Left ventricle myocardium inferior (tissue), 1 donor: ENCODE measurements around the gene FOXN3. TPM values are rescaled to one million over a fixed set of nuclear protein-coding genes. Genes with fewer than 3 reads are reported as not detected.
A peak's percentile ranks its signal among the peaks of the same experiment; 100 is the strongest.

Experiments used
- DNase-seq: peaks from one replicate; pipeline ENCODE4 v3.0.0-alpha.2; 2020
- H3K27ac ChIP-seq: fragments of 200-600 bp; replicated peaks from 2 replicates; pipeline ENCODE4 v1.8.0; 2021
- H3K27me3 ChIP-seq: fragments of 200-600 bp; 2 replicates; pipeline ENCODE4 v1.8.0; 2021; ENCODE audit warnings: low read depth
- H3K36me3 ChIP-seq: fragments of 200-600 bp; 2 replicates; pipeline ENCODE4 v1.8.0; 2021
- H3K4me1 ChIP-seq: fragments of 200-600 bp; 2 replicates; pipeline ENCODE4 v1.8.0; 2021
- H3K4me3 ChIP-seq: fragments of 200-600 bp; 2 replicates; pipeline ENCODE4 v1.8.0; 2021; ENCODE audit warnings: mild to moderate bottlenecking, moderate library complexity
- H3K9me3 ChIP-seq: fragments of 200-600 bp; replicated peaks from 2 replicates; pipeline ENCODE4 v1.8.0; 2021
- intact Hi-C: fragments of 100-400 bp; cut with micrococcal nuclease; formaldehyde crosslinking; loops from one replicate; pipeline ENCODE4 v1.11.0; 2022
- total RNA-seq: library from RNA; stranded (reverse); fragmentation: NEBNext Ultra II Directional; extraction: Animal tissue kit (Norgen Biotek cat#: 25700); gene quantifications from one replicate; pipeline ENCODE4 v1.2.1, GENCODE V29; 2021
- TF ChIP-seq, protein P1 (sequence below): fragments of 200-600 bp; IDR thresholded peaks from 2 replicates; pipeline ENCODE4 v1.8.0; 2021; ENCODE audit warnings: antibody characterized with exemption, mild to moderate bottlenecking, borderline replicate concordance
- donor health status: DM: no; HTN: yes; CAD: no; lungs with severe emphysema.

The FOXN3 gene
- total RNA-seq, 1 donor from 2014 or later: 120 TPM

DNA sequence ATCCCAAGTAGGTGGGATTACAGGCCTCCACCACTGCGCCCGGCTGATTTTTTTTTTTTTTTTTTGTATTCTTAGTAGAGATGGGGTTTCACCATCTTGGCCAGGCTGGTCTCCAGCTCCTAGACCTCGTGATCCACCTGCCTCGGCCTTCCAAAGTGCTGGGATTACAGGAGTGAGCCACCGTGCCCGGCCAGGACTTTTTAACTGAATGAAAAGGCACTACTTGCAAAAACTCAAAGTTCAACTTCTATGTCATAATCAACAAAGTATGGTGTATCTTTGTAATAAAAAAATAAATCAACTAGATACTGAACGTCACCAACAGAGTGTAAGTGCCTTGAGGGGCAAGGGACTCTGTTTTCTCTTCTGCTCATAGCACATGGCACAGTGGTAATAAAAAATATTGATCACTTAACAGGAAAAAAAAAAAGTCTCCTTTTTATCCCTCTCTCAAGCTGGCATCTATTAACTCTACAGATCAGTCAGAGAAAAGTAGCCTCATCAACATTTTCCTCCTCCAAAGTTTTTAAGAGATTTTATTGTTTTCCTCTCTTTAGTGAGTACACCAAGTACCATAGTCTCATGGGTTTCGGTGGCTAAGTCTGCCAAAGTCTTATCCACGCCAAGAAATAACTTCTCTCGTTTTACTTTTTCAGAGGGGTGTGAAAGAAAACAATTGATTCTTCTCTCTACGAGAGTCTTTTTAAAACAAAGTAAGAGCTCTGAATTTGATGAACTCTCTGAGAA lies 10.6 kb upstream of the FOXN3 start:
- Histone ChIP-seq H3K27ac (peak overlapping the region; percentile 75), H3K4me3 (peak overlapping the region; percentile 24)
- no peak for DNase-seq

DNA sequence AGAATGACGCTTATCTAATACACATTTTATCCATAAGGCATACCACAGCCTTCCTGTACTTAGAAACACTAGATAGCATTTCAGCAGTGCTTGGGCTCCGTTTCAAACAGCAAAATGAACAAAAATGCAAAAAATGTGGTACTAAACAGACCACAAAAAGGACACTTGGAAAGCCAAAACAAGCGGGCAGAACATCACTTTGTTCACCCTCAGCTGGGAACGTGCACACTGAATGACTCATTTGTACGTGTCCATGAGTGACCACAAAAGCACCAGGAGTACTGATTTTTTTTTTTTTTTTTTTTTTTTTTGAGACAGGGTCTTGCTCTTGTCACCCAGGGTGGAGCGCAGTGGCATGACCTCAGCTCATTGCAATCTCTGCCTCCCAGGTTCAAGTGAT lies 8.9 kb upstream of the FOXN3 start:
- Histone ChIP-seq H3K9me3 (no peaks in the 10 kb centered on the region), H3K4me3 (no peak overlapping the region), H3K27ac (peak overlapping the region; percentile 75), H3K4me1 (peaks cover 65% of the 10 kb centered on the region), H3K27me3 (no peaks in the 10 kb centered on the region), H3K36me3 (no peaks in the 10 kb centered on the region)
- TF ChIP-seq, protein P1, sequence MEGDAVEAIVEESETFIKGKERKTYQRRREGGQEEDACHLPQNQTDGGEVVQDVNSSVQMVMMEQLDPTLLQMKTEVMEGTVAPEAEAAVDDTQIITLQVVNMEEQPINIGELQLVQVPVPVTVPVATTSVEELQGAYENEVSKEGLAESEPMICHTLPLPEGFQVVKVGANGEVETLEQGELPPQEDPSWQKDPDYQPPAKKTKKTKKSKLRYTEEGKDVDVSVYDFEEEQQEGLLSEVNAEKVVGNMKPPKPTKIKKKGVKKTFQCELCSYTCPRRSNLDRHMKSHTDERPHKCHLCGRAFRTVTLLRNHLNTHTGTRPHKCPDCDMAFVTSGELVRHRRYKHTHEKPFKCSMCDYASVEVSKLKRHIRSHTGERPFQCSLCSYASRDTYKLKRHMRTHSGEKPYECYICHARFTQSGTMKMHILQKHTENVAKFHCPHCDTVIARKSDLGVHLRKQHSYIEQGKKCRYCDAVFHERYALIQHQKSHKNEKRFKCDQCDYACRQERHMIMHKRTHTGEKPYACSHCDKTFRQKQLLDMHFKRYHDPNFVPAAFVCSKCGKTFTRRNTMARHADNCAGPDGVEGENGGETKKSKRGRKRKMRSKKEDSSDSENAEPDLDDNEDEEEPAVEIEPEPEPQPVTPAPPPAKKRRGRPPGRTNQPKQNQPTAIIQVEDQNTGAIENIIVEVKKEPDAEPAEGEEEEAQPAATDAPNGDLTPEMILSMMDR: no peak
- no peak for DNase-seq
- intact Hi-C loops: no loop called here

More for the DNA sequence above, 10.6 kb upstream of the FOXN3 start:
- Histone ChIP-seq H3K36me3 (no peaks in the 10 kb centered on the region), H3K9me3 (no peaks in the 10 kb centered on the region), H3K4me1 (peaks cover 63% of the 10 kb centered on the region), H3K27me3 (no peaks in the 10 kb centered on the region)
- intact Hi-C loops: no loop called here
- TF ChIP-seq, protein P1: no peak

DNA sequence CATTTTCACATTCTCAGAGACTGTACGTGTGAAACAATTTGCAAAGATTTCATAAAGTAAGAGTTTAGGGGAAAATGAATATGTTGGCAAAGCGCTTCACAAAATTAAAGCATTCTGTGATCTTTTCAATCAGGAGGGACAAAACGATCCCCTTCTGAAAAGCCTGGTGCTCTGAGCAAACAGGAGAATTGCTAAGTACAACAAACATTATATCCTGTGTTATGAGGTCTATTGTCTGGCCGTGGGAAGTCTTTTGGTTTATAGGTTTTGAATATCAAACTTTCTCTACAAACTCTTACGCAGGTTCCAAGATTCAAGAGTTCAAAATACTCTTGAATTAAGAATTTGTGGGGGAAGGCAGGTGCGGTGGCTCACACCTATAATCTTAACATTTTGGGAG lies 7.2 kb upstream of the FOXN3 start:
- DNase-seq: no peak
- intact Hi-C loops: no loop called here
- Histone ChIP-seq H3K4me3 (no peak overlapping the region), H3K27me3 (no peaks in the 10 kb centered on the region), H3K4me1 (peaks cover 63% of the 10 kb centered on the region), H3K27ac (no peak overlapping the region), H3K9me3 (no peaks in the 10 kb centered on the region), H3K36me3 (no peaks in the 10 kb centered on the region)
- TF ChIP-seq, protein P1: no peak

DNA sequence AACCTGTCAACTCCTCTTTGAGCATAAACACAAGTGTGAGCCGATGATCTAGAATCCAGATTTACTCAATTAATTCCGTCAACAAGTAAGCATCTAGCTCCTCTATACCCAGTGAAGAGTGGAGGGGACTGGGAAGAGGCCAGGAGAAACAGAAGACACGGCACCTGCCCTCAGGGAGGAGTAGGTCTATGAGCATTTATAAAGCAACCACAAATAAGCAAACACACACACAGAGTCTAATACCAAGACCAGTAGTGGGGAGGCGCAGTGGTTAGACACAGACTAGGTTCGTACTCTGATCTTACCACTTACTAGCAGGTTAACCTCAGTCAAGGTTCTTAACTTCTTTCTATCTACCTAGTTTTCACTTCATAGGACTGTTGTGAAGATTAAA lies 5.9 kb upstream of the FOXN3 start:
- peaks cover 63% of the 10 kb centered on the region for H3K4me1 ChIP-seq
- no peak for DNase-seq
- intact Hi-C loops: no loop called here
- no peaks in the 10 kb centered on the region for H3K36me3 ChIP-seq
- no peaks in the 10 kb centered on the region for H3K27me3 ChIP-seq
- peak overlapping the region; percentile 55 for H3K27ac ChIP-seq
- no peaks in the 10 kb centered on the region for H3K9me3 ChIP-seq
- no peak overlapping the region for H3K4me3 ChIP-seq
- TF ChIP-seq, protein P1: no peak

DNA sequence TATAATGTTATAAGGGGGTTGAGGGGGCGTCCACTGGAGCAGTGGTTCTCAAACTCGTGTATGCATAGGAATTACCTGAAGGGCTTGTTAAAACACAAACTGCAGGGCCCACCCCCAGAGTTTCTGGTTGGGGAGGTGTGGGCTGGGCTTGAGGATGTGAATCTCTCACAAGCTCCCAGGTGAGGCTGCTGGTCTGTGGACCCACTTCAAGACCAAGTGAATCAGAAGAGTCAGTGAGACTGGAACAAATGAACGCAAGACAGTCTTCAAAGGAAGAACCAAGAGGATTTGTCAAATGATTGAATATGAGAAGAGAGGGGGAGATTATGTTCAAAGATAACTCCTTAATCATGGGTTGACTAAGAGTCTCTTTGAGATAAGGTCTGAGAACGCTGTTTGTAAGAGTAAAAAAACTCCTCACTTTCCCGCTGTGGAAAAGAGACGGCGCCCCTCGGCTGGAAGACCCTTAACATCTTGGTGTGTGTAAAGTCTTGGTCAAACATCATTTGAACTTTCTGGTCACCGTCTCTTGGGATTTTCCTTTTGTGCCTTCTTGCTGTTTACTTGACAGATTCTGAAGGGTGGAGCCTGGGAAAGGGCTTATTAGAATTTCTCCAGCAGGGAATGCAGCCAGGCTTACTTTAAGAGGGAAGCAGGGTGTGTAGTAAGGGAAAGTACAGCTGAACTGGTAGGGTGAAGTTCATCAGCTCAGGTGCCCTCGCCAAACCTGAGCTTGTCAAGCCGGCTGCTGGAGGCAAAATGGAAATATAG lies 5.3 kb upstream of the FOXN3 start:
- Histone ChIP-seq H3K9me3 (no peaks in the 10 kb centered on the region), H3K4me3 (no peak overlapping the region), H3K27me3 (no peaks in the 10 kb centered on the region), H3K4me1 (peaks cover 63% of the 10 kb centered on the region), H3K27ac (peak overlapping the region; percentile 55), H3K36me3 (no peaks in the 10 kb centered on the region)
- TF ChIP-seq, protein P1: no peak
- no peak for DNase-seq
- intact Hi-C loops: no loop called here
